NCI-H1930 (cell line): ENCODE results near the gene MCC.

Experiments
- DNase-seq, 2 experiments: peaks; one replicate each; lab custom pipeline; 2025; lab: John Stamatoyannopoulos, UW

The MCC gene

DNA sequence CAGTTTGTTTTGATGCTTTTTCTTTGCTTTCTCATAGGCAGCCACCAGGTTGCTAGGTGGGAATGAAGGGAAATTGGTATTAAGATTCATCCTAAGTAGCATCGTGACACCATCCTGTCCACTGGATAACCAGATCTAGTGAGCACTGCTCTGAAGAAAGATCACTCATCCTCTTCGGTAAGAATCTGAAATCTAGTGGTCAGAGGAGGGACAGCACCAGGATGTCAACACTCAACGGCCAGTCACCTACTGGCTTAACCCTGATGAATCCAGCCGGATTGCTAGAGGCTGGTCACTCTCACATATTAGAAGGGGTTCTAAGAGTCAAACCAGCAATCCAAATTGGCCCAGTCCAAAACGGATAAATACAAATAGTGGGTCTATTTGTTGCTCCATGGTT lies 460.8 kb downstream of the MCC start:
- no peak for DNase-seq

DNA sequence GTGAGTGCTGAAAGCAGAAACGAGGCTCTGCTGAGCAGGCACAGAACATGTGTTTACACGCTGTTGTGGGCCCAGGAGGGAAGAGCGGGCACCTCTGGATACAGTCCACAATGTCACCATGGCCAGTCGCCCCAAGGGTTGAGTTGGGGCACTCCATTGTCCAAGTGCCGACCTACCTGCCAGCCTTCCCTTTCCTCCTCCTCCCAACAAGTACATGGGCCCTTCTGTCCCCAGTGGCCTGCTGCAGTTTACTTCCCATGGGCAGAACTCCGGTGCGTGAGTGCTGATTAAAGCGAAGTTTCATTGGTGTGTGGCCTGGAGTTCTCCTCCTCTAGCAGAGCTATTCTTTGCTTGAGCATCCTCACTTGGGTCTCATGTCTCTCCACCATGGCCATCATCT lies 461.2 kb downstream of the MCC start:
- DNase-seq, result no peak

GRCh38 chr5:113026211-113026610 lies 462.0 kb downstream of the MCC start:
- no peak for DNase-seq

DNA sequence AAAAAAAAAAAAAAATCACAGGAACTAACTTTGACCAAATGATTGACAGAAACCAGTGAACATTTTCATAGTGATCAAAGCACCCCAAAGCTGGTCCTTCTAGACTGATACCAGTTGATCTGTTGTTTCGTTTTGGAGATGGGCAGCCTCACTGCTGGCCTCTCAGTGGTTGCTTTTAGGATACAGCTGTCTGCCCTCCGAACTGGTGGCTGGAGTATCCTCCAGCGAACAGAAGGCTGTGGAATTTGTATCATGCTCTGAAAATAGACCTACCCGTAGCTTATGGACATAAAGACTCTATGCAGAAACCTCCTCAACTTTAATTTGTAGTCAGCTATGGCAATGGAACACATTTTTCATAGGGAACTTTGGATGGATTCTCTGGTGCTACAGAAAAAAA lies 462.7 kb downstream of the MCC start:
- no peak for DNase-seq

DNA sequence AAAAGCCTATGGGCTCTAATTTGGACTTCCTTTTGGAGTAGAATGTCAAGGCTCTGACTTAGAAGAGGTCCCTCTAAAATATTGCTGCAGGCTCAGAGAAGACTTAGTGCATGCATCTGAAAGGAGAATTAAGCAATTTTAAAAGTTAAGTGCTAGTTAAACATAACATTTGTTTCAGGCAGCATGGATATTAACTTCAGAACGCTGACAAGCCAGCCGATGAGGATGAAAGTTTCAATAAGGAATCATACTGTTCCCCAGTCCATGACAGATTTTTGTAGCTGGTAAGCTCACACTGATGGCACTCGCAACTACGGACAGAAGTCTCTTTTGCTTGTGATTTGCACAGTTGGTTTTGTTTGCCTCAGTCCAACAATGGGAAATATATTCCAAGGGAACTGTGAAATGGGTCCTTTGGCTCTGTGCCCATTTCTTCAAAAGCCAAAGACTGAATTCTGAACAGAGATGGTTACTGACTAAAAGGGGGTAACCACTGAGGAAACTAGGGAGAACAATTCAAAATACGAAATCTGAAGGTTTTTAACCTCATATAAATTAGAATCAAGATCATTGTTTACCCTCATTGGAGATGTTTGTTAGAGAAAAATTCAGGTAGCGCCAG lies 464.1 kb downstream of the MCC start:
- DNase-seq, result no peak

- no peak for DNase-seq
These were observed 465.6 kb downstream of the MCC start for GRCh38 chr5:113022661-113023060.

- no peak for DNase-seq
These were observed 467.6 kb downstream of the MCC start for GRCh38 chr5:113020461-113021273.

- DNase-seq, result no peak
These were observed 470.2 kb downstream of the MCC start for GRCh38 chr5:113017881-113018635.

DNA sequence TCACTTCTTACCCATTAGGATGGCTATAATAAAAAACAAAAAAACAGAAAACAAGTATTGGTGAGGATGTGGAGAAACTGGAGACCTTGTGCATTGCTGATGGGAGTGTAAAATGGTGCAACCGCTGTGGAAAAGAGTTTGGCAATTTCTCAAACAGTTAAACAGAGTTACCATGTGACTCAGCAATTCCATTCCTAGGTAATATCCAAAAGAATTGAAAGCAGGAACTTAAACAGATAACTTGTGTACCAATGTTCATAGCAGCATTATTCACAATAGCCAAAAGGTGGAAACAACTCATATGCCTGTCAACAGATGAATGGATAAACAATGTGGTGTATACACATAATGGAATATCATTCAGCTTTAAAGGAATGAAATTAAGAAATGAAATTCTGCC lies 482.8 kb downstream of the MCC start:
- no peak for DNase-seq

- no peak for DNase-seq
These were observed 484.5 kb downstream of the MCC start for GRCh38 chr5:113003763-113004162.

DNA sequence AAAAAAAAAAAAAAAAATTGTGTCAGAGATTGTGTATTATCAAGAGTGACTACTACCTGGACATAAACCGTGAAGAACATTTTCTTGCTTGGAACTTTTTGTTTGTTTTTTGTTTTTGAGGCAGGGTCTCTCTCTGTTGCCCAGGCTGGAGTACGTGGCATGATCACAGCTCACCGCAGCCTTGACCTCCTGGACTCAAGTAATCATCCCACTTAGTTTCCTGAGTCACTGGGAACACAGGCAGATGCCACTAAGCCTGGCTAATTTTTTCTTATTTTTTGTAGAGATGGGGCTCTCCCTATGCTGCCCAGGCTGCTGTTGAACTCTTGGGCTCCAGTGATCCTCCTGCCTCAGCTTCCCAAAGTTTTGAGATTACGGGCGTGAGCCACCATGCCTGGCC lies 485.8 kb downstream of the MCC start:
- DNase-seq, result no peak

GRCh38 chr5:113000466-113000865 lies 487.8 kb downstream of the MCC start:
- no peak for DNase-seq

DNA sequence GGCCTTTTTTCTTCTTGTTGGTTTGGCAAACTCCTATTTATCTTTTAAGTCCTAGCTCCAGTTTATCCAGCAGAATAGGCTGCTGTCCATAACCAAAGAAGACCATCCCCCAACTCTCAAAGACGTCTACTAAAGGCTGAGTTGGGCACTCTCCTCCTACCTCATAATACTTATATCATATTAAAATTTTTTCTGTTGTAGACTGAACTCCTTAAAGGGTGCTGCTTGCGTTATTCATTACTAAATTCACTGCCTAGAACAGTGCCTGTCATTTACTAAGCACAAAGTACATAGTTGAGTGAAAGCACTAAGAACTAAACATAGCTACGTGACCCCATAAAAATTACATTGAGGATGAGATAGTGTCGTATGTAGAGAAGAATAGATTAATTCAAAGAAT lies 490.0 kb downstream of the MCC start:
- DNase-seq, result no peak

DNA sequence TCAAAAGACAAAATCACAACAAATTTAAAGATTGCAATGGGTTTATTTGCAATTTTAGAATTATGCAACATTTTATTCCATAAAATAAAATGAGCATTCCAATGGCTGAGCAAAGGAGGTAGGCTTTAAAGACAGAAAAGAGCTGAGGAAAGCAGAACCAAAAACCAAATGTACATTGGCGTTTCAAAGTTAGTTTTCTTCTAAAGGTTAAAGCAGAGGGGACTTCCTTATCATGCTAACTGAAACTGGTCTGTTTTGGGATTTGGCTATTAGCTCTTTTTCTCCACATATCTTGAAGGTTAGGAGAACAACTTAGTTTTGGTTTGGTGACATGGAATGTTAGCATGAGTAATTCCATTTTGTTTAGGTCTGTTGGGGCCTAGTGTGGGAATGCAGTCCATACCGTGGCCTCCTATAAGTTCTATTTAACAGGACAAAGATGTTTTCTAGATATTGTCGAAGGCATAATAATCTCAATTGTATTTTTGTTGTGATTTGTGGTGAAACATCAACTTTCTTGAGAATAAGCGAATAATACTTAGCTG lies 491.4 kb downstream of the MCC start:
- DNase-seq, result no peak

DNA sequence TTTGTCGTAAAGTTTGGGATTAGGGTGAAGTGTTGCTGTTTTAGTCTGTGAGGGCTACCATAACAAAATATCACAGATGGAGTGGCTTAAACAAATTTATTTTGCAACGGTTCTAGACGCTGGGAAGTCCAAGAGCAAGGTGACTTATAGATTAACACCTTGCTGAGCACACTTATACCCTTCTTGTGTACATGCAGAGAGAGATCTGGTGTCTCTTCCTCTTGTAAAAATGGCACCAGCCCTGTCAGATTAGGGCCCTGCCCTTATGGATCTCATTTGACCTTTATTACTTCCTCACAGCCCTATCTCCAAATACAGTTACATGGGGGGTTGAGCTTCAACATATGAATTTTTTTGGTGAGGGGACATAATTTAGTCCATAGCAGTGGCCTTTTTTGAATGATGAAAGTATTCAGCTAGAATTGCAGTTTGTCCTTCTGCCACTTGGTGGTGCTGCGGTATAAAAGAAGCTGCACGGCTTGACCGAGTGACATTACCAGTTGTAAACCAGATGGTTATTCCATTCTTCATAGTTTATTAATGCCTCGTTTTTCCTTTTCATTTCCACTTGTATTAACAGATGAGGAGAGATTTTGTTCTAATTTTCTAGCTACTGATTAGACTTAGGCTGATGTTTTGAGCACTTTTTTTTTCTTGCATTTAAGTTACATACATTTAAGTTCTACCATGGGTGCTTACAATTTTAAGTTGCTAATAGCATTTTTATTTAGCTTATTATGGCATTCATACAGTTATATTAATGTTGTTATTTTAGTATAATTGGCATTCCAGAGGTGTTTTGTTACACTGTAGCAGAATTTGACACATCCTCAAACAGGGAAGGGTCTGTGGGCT lies 492.3 kb downstream of the MCC start:
- peak; percentile 4 to 27 for DNase-seq

DNA sequence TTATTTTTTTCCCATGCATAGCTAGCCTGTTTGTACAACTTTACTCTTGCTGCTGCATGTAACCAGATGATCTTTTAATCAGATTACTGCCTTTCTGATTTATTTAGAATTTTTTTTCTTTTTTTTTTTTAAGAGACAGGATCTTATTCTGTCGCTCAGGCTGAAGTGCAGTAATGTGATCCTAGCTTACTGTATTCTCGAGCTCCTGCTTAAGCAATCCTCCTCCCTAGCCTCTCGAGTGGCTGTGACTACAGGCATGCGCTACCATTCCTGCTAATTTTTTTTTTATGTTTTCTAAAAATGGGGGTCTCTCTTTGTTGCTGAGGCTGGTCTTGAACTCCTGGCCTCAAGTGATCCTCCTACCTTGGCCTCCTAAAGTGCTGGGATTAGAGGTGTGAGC lies 502.0 kb downstream of the MCC start:
- DNase-seq, result no peak

DNA sequence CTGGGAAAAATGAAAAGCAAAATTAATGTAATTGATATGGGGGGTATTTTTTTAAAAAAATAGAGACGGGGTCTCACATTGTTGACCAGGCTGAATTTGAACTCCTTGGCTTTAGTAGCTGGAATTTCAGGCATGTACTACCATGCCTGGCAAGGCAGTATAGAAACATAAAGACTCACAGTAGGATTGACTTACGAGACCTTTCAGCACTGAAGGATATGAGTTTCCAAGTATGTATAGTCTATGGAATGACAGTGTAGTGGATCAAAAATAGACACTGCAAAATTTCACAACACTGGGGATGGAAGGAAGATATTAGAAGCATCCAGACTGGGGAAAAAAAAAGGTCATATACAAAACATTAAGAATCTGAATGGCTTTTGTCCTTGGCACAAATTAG lies 504.9 kb downstream of the MCC start:
- DNase-seq, result no peak

DNA sequence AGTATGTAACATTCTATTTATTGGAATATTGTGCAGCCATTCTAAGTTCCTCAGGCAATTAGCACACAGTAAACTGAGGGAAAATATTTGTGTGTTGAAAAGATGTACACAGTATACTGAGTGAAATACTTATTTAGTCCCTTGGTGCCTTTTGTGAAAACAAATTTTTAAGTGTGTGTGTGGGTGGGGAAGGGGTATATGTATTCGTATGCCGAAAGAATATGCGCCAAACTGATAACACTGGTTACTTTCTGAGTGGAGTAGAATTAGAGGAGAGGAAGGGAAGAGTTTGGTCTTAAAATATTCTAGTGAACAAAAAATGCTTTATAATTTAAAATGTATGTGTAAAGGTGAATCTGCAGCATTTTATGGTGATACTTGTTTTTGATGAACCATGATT lies 508.5 kb downstream of the MCC start:
- no peak for DNase-seq

GRCh38 chr5:112978836-112979235 lies 509.4 kb downstream of the MCC start:
- peak in 1 of 2 experiments; percentile 3 for DNase-seq

DNA sequence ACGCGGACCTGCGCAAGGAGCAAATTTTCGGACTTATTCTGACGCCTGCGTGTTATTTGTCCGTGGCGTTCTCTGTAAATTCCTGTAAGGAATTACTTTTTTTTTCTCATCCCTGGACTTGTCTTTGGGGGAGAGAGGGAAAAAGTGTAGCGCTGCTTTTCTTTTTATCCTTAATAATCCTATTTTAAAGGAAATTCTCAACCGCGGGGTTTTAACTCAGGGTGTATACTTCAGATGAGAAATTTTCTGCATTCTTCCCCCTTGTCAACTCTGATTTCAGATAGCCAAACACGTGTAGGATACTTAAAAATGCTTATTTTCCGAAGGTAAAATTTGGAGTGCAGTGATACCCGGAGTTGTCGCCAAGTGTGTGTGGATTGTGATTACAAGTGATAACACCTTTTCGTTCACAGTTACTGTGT lies 510.8 kb downstream of the MCC start:
- no peak for DNase-seq

- DNase-seq, result peak; percentile 89 to 92
These were observed 511.6 kb downstream of the MCC start, which contains the start of gene DCP2 for GRCh38 chr5:112976432-112977309. DCP2 (plus strand) TSS chr5:112976798; CDS start chr5:112976934, 136 bp downstream.
